ENCODE results near the gene WDR81. TPM values are rescaled to one million over a fixed set of nuclear protein-coding genes. Genes with fewer than 3 reads are reported as not detected.
"Not testable (repeated sequence)": the region's sequence is repeated elsewhere in the genome, so short reads cannot be mapped to it uniquely, and the experiment has no call there.

Gene WDR81
- total RNA-seq, 1 donor from 2014 or later, result 10.4 TPM

DNA sequence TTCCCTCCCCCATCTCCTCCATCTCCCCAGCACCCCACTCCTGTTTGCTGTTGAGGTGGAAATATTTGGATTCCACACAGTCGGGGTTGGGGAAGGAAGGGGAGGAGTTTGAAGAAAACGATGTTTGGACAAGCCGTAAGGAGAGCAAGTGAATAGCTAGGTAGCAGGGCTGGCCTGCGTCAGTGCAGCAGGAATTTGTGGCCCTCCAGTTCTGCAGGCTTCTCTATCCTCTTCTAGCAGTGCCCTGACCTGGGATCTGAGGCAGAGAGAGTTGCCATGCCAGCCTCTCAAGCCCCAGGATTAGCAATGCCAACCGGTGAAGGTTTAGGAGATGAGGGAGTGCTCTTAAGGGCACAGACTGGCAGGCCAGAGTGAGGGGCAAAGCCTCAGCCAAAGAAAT is 26.8 kb upstream of the WDR81 start:
- Histone ChIP-seq H3K4me3 (ENCODE audit: low read length in 3 of 3) (no peak overlapping the region), H3K9ac (ENCODE audit: low read depth in 1 of 3, low read length in 3 of 3) (peak overlapping the region in 1 of 3 donors; percentile 66), H3K36me3 (ENCODE audit: control insufficient read depth in 3 of 3, insufficient read depth in 3 of 3, low read length in 3 of 3) (no peaks in the 10 kb centered on the region), H3K9me3 (ENCODE audit: control insufficient read depth in 3 of 3, low read length in 3 of 3) (no peaks in the 10 kb centered on the region), H3K27me3 (ENCODE audit: control insufficient read depth in 3 of 3, insufficient read depth in 3 of 3, low read length in 3 of 3) (no peaks in the 10 kb centered on the region), H3K4me1 (ENCODE audit: control insufficient read depth in 3 of 3, insufficient read depth in 3 of 3, low read length in 3 of 3) (peaks cover 0 to 4% (median 3%) of the 10 kb centered on the region in 3 donors), H3K27ac (ENCODE audit: low read depth, low read length) (no peak overlapping the region)

DNA sequence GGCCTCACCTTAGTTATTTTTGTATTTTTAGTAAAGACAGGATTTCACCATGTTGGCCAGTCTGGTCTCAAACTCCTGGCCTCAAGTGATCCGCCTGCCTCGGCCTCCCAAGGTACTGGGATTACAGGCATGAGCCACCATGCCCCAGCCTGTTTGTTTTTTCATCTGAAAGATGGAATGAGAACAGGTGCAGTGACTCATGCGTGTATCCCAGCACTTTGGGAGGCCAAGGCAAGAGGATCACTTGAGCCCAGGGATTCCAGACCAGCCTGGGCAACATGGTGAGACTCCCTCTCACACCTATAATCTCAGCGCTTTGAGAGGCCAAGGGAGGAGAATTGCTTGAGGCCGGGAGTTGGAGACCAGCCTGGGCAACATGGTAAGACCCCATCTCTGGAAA is 24.6 kb upstream of the WDR81 start:
- not testable (repeated sequence) for H3K27me3 ChIP-seq (ENCODE audit: control insufficient read depth in 3 of 3, insufficient read depth in 3 of 3, low read length in 3 of 3); H3K9me3 ChIP-seq (ENCODE audit: control insufficient read depth in 3 of 3, low read length in 3 of 3); H3K9ac ChIP-seq (ENCODE audit: low read depth in 1 of 3, low read length in 3 of 3); H3K36me3 ChIP-seq (ENCODE audit: control insufficient read depth in 3 of 3, insufficient read depth in 3 of 3, low read length in 3 of 3); H3K4me1 ChIP-seq (ENCODE audit: control insufficient read depth in 3 of 3, insufficient read depth in 3 of 3, low read length in 3 of 3); H3K27ac ChIP-seq (ENCODE audit: low read depth, low read length); H3K4me3 ChIP-seq (ENCODE audit: low read length in 3 of 3)

DNA sequence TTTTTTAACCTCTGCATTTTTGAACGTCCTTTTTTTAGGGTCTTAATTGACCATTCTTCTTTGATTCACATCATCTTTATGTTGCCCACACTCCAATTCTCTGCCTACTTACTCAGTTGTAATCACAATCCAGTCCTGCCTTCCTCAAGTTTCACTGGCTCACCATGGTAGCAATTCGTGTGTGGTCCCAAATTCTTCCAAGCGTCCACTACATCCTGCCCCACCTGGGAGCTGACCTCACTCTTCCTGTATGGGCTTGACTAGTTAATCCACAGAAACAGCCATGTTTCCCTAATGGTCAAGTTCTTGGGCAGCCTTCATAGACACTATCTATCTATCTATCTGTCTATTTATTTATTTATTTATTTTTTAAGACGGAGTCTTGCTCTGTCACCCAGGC is 21.4 kb upstream of the WDR81 start:
- peaks cover 0 to 6% (median 0%) of the 10 kb centered on the region in 3 donors for H3K36me3 ChIP-seq (ENCODE audit: control insufficient read depth in 3 of 3, insufficient read depth in 3 of 3, low read length in 3 of 3)
- H3K4me3 ChIP-seq (ENCODE audit: low read length in 3 of 3), result no peak overlapping the region
- no peaks in the 10 kb centered on the region for H3K27me3 ChIP-seq (ENCODE audit: control insufficient read depth in 3 of 3, insufficient read depth in 3 of 3, low read length in 3 of 3)
- H3K27ac ChIP-seq (ENCODE audit: low read depth, low read length), result no peak overlapping the region
- H3K4me1 ChIP-seq (ENCODE audit: control insufficient read depth in 3 of 3, insufficient read depth in 3 of 3, low read length in 3 of 3), result no peaks in the 10 kb centered on the region
- no peak overlapping the region for H3K9ac ChIP-seq (ENCODE audit: low read depth in 1 of 3, low read length in 3 of 3)
- no peaks in the 10 kb centered on the region for H3K9me3 ChIP-seq (ENCODE audit: control insufficient read depth in 3 of 3, low read length in 3 of 3)

DNA sequence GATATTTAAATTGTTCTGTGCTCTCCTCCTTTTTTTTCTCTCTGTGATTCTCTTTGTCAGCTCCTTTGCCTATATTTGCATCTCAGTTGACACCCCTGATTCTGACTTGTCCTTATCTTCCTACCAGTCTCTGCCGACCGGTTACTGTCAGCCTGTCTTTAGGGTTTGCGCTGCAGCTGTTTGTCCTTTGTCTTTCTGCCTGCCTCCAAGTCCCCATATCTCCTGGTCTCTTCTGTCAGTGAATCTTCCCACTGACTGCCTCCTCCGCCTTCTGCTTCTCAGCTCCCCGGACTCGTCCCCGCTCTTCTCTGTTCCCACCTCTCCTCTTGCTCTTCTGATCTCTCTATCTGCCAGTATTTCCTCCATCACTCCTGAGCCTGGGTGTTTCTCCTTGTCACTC is 19.5 kb upstream of the WDR81 start:
- Histone ChIP-seq H3K9me3 (ENCODE audit: control insufficient read depth in 3 of 3, low read length in 3 of 3) (no peaks in the 10 kb centered on the region), H3K9ac (ENCODE audit: low read depth in 1 of 3, low read length in 3 of 3) (no peak overlapping the region), H3K27ac (ENCODE audit: low read depth, low read length) (no peak overlapping the region), H3K4me1 (ENCODE audit: control insufficient read depth in 3 of 3, insufficient read depth in 3 of 3, low read length in 3 of 3) (peaks cover 0 to under 1% (median 0%) of the 10 kb centered on the region in 3 donors), H3K4me3 (ENCODE audit: low read length in 3 of 3) (no peak overlapping the region), H3K27me3 (ENCODE audit: control insufficient read depth in 3 of 3, insufficient read depth in 3 of 3, low read length in 3 of 3) (no peaks in the 10 kb centered on the region), H3K36me3 (ENCODE audit: control insufficient read depth in 3 of 3, insufficient read depth in 3 of 3, low read length in 3 of 3) (peaks cover 0 to 11% (median 0%) of the 10 kb centered on the region in 3 donors)

DNA sequence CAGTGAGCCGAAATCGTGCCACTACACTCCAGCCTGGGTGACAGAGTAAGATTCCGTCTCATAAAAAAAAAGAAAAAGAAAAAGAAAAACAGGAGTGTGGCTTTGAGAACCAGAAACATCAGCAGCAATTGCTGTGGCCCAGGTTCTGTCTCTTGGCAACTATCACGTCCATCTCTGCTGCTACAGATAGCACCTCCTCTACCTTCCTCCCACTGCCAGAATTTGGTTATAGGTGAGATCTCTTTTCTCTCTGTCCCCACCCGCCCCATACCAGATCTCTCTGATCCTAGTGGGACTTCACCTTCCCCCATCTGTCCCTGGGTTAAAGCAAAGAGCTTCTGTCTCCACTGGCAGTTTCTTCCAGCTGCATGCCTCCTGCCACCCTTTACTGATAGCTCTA is 17.4 kb upstream of the WDR81 start:
- Histone ChIP-seq H3K9ac (ENCODE audit: low read depth in 1 of 3, low read length in 3 of 3) (no peak overlapping the region), H3K27me3 (ENCODE audit: control insufficient read depth in 3 of 3, insufficient read depth in 3 of 3, low read length in 3 of 3) (no peaks in the 10 kb centered on the region), H3K27ac (ENCODE audit: low read depth, low read length) (no peak overlapping the region), H3K4me3 (ENCODE audit: low read length in 3 of 3) (no peak overlapping the region), H3K9me3 (ENCODE audit: control insufficient read depth in 3 of 3, low read length in 3 of 3) (no peaks in the 10 kb centered on the region), H3K36me3 (ENCODE audit: control insufficient read depth in 3 of 3, insufficient read depth in 3 of 3, low read length in 3 of 3) (peaks cover 6 to 23% (median 7%) of the 10 kb centered on the region in 3 donors), H3K4me1 (ENCODE audit: control insufficient read depth in 3 of 3, insufficient read depth in 3 of 3, low read length in 3 of 3) (peaks cover 13 to 21% (median 15%) of the 10 kb centered on the region in 3 donors)

DNA sequence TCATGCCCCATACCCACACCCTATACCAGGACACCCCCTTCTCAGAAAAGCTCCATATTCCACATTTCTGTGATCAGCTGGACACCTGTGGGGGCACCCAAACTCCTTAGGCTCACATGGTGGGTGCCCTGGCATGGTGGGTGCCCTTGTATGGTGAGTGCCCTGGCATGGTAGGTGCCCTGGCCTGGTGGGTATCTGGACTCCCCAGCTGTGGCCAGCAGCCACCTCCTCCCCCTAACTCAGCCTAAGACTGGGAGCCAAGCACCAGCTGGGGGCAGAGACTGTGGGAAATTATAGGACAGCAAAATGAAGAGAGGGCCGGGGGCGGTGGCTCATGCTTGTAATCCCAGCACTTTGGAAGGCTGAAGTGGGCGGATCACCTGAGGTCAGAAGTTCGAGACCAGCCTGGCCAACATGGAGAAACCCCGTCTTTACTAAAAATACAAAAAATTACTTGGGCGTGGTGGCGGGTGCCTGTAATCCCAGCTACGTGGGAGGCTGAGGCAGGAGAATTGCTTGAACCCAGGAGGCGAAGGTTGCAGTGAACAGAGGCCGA is 15.6 kb upstream of the WDR81 start:
- not testable (repeated sequence) for H3K4me3 ChIP-seq (ENCODE audit: low read length in 3 of 3); H3K27ac ChIP-seq (ENCODE audit: low read depth, low read length); H3K27me3 ChIP-seq (ENCODE audit: control insufficient read depth in 3 of 3, insufficient read depth in 3 of 3, low read length in 3 of 3); H3K9me3 ChIP-seq (ENCODE audit: control insufficient read depth in 3 of 3, low read length in 3 of 3)
- H3K4me1 ChIP-seq (ENCODE audit: control insufficient read depth in 3 of 3, insufficient read depth in 3 of 3, low read length in 3 of 3), result peaks cover 30 to 39% (median 33%) of the 10 kb centered on the region in 3 donors
- peaks cover 24 to 41% (median 24%) of the 10 kb centered on the region in 3 donors for H3K36me3 ChIP-seq (ENCODE audit: control insufficient read depth in 3 of 3, insufficient read depth in 3 of 3, low read length in 3 of 3)
- peak overlapping the region in 1 of 3 donors; percentile 45 for H3K9ac ChIP-seq (ENCODE audit: low read depth in 1 of 3, low read length in 3 of 3)

DNA sequence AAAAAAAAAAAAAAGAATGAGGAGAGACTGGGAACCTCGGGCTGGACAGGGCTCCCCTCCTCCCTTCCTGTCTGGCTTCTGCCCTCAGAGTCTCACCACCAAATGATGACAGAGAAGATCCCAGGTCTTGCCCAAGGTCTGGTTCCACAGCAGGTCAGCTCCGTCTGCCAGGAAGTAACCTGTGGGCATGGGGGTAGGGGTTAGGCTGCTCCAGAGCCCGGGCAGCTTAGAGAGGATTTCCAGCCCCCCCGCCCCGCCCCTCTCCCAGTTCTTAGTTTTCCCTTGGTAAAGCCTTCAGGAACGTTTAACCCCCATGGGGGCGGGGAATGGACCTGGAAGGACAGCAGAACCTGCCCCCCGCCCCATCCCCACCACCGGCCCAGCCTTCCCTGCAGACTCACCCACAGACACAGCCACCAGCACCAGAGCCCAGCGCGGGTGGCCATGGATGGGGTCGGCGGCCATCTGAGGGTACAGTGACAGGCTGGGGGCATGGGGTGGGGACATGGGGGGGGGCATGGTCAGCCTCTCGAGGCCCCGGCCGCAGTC is 15.0 kb upstream of the WDR81 start:
- Histone ChIP-seq H3K27ac (ENCODE audit: low read depth, low read length) (peak overlapping the region; percentile 71), H3K4me1 (ENCODE audit: control insufficient read depth in 3 of 3, insufficient read depth in 3 of 3, low read length in 3 of 3) (peaks cover 35 to 44% (median 38%) of the 10 kb centered on the region in 3 donors), H3K36me3 (ENCODE audit: control insufficient read depth in 3 of 3, insufficient read depth in 3 of 3, low read length in 3 of 3) (peaks cover 28 to 45% (median 29%) of the 10 kb centered on the region in 3 donors), H3K9me3 (ENCODE audit: control insufficient read depth in 3 of 3, low read length in 3 of 3) (no peaks in the 10 kb centered on the region), H3K9ac (ENCODE audit: low read depth in 1 of 3, low read length in 3 of 3) (peak overlapping the region in 1 of 3 donors; percentile 80), H3K27me3 (ENCODE audit: control insufficient read depth in 3 of 3, insufficient read depth in 3 of 3, low read length in 3 of 3) (no peaks in the 10 kb centered on the region), H3K4me3 (ENCODE audit: low read length in 3 of 3) (peak overlapping the region in 1 of 3 donors; percentile 57)

DNA sequence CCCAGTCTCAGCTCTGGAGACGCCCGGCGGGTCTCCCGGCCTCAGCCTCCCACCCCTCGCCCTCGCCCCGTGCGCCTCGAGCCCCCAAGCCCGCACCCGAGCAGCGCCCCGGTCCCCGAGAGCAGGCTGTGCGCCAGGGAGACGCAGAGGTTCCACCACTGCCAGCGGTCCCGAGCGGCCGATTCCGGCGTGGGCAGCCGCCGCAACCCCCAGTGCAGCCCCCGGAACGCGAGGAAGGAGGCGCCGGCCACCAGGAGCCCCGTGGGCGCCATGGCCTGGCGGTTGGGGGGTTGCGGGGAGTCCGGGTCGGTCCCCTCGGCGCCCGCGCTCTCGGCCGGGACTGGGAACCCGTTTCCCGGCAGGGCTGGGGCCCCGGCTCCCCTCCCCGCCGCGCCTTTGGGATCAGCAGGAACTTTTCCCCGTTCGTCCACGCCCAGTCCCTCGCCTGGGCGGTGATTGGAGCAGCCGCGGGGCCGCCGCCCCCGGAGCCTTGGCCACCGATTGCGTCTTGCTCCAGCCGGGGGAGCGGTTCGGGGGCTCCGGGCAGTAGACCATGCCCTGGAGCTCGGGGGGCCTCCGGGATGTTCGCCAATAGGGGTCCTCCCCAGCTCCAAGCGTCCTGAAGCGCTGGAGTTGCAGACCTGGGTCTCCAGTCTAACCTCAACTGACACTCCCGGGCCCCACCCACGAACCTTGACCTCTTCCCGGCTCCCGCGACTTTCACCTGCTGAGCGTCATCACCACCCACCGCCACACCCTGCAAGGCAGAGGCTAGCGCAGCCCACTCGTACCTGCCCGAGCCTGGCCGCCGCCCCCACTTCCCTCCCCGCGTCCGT is 14.3 kb upstream of the WDR81 start, which contains the start of gene TLCD2:
TLCD2 (minus strand) TSS at position 407 of the 836 bp plus-strand sequence; CDS start at position 272, 135 bp downstream.
- peaks cover 28 to 45% (median 29%) of the 10 kb centered on the region in 3 donors for H3K36me3 ChIP-seq (ENCODE audit: control insufficient read depth in 3 of 3, insufficient read depth in 3 of 3, low read length in 3 of 3)
- peak within 1 kb of the TSS; percentile 61 to 80 (median 73) for H3K9ac ChIP-seq (ENCODE audit: low read depth in 1 of 3, low read length in 3 of 3)
- peak within 1 kb of the TSS; percentile 57 to 68 (median 59) for H3K4me3 ChIP-seq (ENCODE audit: low read length in 3 of 3)
- H3K4me1 ChIP-seq (ENCODE audit: control insufficient read depth in 3 of 3, insufficient read depth in 3 of 3, low read length in 3 of 3), result peaks cover 38 to 44% (median 43%) of the 10 kb centered on the region in 3 donors
- H3K27me3 ChIP-seq (ENCODE audit: control insufficient read depth in 3 of 3, insufficient read depth in 3 of 3, low read length in 3 of 3), result no peaks in the 10 kb centered on the region
- no peaks in the 10 kb centered on the region for H3K9me3 ChIP-seq (ENCODE audit: control insufficient read depth in 3 of 3, low read length in 3 of 3)
- H3K27ac ChIP-seq (ENCODE audit: low read depth, low read length), result peak within 1 kb of the TSS; percentile 71

DNA sequence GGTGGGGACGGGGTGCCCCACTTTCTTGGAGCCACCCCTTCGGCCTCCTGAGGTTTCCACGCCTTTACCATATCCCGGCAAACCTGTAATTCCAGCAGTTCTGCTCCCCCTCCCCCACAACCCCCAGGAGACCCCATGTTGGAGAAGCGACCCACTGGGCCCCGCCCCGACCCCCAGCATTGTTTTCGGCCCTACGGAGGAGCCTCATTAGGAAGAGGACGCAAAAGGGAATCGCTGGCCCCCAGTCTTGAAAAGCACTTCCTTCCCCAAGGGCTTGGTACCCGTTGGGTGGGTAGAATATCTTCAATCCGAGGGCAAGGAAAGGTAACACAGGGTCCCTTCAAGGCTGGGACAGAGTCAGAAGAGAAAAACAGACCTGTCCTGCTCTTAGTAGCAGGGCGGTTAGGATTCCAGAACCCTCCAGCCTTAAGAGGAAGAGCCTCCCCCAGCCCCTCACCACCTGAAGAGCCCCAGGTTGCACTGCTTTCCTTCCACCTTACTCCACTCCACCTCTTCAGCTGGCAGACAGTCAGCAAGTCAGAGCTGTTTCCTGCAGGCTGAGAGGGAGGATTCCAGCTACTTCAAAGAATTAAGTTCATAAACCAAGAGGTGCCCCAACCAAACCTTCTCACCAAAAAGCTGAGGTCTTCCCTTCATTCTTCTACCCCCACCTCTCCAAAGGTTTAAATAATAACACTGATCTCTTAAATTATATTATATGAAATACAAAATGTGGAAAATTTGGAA is 13.5 kb upstream of the WDR81 start:
- Histone ChIP-seq H3K27ac (ENCODE audit: low read depth, low read length) (peak overlapping the region; percentile 71), H3K4me1 (ENCODE audit: control insufficient read depth in 3 of 3, insufficient read depth in 3 of 3, low read length in 3 of 3) (peaks cover 38 to 44% (median 43%) of the 10 kb centered on the region in 3 donors), H3K9me3 (ENCODE audit: control insufficient read depth in 3 of 3, low read length in 3 of 3) (no peaks in the 10 kb centered on the region), H3K9ac (ENCODE audit: low read depth in 1 of 3, low read length in 3 of 3) (peak overlapping the region; percentile 61 to 80 (median 73)), H3K27me3 (ENCODE audit: control insufficient read depth in 3 of 3, insufficient read depth in 3 of 3, low read length in 3 of 3) (no peaks in the 10 kb centered on the region), H3K36me3 (ENCODE audit: control insufficient read depth in 3 of 3, insufficient read depth in 3 of 3, low read length in 3 of 3) (peaks cover 28 to 45% (median 29%) of the 10 kb centered on the region in 3 donors), H3K4me3 (ENCODE audit: low read length in 3 of 3) (peak overlapping the region; percentile 57 to 68 (median 59))
